ENCODE measurements around the gene MORN5.

- TF ChIP-seq POLR2A (IDR thresholded peaks at IDR 0.05; ENCODE audit: low read length) (no peak), MYC (IDR thresholded peaks at IDR 0.05; ENCODE audit: borderline replicate concordance, low read length) (no peak), CHD2 (IDR thresholded peaks at IDR 0.05; ENCODE audit: low read length, partially characterized antibody) (no peak), CBX2 (IDR thresholded peaks at IDR 0.05; ENCODE audit: borderline replicate concordance, low read depth) (no peak), KDM1A (IDR thresholded peaks at IDR 0.05; ENCODE audit: low read depth) (no peak), EP300 (IDR thresholded peaks at IDR 0.05) (no peak), ZSCAN20 (CRISPR knock-in tag; IDR thresholded peaks at IDR 0.05) (no peak), NR3C1 (IDR thresholded peaks at IDR 0.05) (no peak), MAFK (IDR thresholded peaks at IDR 0.05; ENCODE audit: partially characterized antibody) (no peak), TP53 (CRISPR knock-in tag; IDR thresholded peaks at IDR 0.05) (no peak), CEBPB (IDR thresholded peaks at IDR 0.05) (no peak), RCOR1 (IDR thresholded peaks at IDR 0.05; ENCODE audit: low read depth, low read length) (no peak)
- TF ChIP-seq, protein P1, sequence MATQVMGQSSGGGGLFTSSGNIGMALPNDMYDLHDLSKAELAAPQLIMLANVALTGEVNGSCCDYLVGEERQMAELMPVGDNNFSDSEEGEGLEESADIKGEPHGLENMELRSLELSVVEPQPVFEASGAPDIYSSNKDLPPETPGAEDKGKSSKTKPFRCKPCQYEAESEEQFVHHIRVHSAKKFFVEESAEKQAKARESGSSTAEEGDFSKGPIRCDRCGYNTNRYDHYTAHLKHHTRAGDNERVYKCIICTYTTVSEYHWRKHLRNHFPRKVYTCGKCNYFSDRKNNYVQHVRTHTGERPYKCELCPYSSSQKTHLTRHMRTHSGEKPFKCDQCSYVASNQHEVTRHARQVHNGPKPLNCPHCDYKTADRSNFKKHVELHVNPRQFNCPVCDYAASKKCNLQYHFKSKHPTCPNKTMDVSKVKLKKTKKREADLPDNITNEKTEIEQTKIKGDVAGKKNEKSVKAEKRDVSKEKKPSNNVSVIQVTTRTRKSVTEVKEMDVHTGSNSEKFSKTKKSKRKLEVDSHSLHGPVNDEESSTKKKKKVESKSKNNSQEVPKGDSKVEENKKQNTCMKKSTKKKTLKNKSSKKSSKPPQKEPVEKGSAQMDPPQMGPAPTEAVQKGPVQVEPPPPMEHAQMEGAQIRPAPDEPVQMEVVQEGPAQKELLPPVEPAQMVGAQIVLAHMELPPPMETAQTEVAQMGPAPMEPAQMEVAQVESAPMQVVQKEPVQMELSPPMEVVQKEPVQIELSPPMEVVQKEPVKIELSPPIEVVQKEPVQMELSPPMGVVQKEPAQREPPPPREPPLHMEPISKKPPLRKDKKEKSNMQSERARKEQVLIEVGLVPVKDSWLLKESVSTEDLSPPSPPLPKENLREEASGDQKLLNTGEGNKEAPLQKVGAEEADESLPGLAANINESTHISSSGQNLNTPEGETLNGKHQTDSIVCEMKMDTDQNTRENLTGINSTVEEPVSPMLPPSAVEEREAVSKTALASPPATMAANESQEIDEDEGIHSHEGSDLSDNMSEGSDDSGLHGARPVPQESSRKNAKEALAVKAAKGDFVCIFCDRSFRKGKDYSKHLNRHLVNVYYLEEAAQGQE (IDR thresholded peaks at IDR 0.05), result no peak
- TF ChIP-seq, protein P2, sequence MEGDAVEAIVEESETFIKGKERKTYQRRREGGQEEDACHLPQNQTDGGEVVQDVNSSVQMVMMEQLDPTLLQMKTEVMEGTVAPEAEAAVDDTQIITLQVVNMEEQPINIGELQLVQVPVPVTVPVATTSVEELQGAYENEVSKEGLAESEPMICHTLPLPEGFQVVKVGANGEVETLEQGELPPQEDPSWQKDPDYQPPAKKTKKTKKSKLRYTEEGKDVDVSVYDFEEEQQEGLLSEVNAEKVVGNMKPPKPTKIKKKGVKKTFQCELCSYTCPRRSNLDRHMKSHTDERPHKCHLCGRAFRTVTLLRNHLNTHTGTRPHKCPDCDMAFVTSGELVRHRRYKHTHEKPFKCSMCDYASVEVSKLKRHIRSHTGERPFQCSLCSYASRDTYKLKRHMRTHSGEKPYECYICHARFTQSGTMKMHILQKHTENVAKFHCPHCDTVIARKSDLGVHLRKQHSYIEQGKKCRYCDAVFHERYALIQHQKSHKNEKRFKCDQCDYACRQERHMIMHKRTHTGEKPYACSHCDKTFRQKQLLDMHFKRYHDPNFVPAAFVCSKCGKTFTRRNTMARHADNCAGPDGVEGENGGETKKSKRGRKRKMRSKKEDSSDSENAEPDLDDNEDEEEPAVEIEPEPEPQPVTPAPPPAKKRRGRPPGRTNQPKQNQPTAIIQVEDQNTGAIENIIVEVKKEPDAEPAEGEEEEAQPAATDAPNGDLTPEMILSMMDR (IDR thresholded peaks at IDR 0.05), result no peak
These were observed 61.0 kb downstream of the MORN5 start for GRCh38 chr9:122220673-122221182.
